HCT116 (cell line): ENCODE data around the gene LUC7L2. TPM values are rescaled to one million over a fixed set of nuclear protein-coding genes. Genes with fewer than 3 reads are reported as not detected.
"Not testable (repeated sequence)": the region's sequence is repeated elsewhere in the genome, so short reads cannot be mapped to it uniquely, and the experiment has no call there.

Source experiments
- ATAC-seq: fragments of 200-7000 bp; cut with Tn5 transposase; 2 replicates; pipeline ENCODE4 v1.9.1; 2020; ENCODE audit warnings: mild to moderate bottlenecking, moderate library complexity
- BruUV-seq: library from RNA; stranded (reverse); fragments of 400-500 nt; replicated peaks from 2 replicates; lab custom pipeline; 2021; lab: Mats Ljungman, UMichigan
- CTCF ChIA-PET: fragments of 300-600 bp; sonication (Branson Sonifier 250); formaldehyde crosslinking; loops from one replicate; lab custom pipeline; 2021; ENCODE audit warnings: antibody characterized with exemption; lab: Charles Lee
- POLR2A ChIA-PET: fragments of 300-600, 350-600 bp; sonication (Branson Sonifier 250); formaldehyde crosslinking; loops from one replicate; lab custom pipeline; 2021; ENCODE audit warnings: antibody characterized with exemption; lab: Charles Lee
- RAD21 ChIA-PET, 2 experiments: fragments of 300-600 bp; sonication (Branson Sonifier 250); formaldehyde crosslinking; loops; one replicate each; lab custom pipeline; 2023; ENCODE audit warnings: low total read pairs in 2 of 2; ENCODE audit not compliant: uncharacterized antibody in 2 of 2, unreplicated experiment in 2 of 2, low non-redundant PET in 1 of 2; lab: Charles Lee
- DNase-seq: peaks from one replicate; pipeline ENCODE4 v3.0.0-alpha.2; 2010; ENCODE audit warnings: low read depth, low spot score
- H2AFZ ChIP-seq: fragments of 200-600 bp; shearing (Covaris generic), sonication (generic); 2 replicates; pipeline ENCODE4 v1.6.1; 2017; ENCODE audit warnings: low read depth, mixed run types, mixed read lengths, antibody characterized with exemption, low read length; ENCODE audit not compliant: poor library complexity, severe bottlenecking
- H3K27ac ChIP-seq: 2 replicates; pipeline ENCODE4 v1.5.1; 2012; ENCODE audit warnings: low read depth, low read length
- H3K27me3 ChIP-seq: fragments of 200-600 bp; sonication (generic); 2 replicates; pipeline ENCODE4 v1.6.1; 2016; ENCODE audit warnings: mixed run types, low read length, mixed read lengths; ENCODE audit not compliant: insufficient read depth
- H3K36me3 ChIP-seq, 2 experiments: fragments of 200-500 bp in 1 of 2; fragments of 200-600 bp in 1 of 2; sonication (Bioruptor generic) in 1 of 2; sonication (generic) in 1 of 2; 2 replicates each; pipeline versions ENCODE4 v1.5.1 to v1.6.1; 2014 to 2016; ENCODE audit warnings: low read length in 2 of 2, inconsistent platforms in 1 of 2, mixed read lengths in 1 of 2, mixed run types in 1 of 2; ENCODE audit not compliant: insufficient read depth in 2 of 2, control insufficient read depth in 1 of 2
- H3K4me1 ChIP-seq, 2 experiments: fragments of 200-600 bp in 1 of 2; sonication (generic) in 1 of 2; 2 replicates each; pipeline versions ENCODE4 v1.5.1 to v1.6.1; 2012 to 2017; ENCODE audit warnings: low read length in 2 of 2, inconsistent platforms in 1 of 2, mild to moderate bottlenecking in 1 of 2, mixed read lengths in 1 of 2, mixed run types in 1 of 2, moderate library complexity in 1 of 2; ENCODE audit not compliant: insufficient read depth in 2 of 2, control insufficient read depth in 1 of 2
- H3K4me2 ChIP-seq: fragments of 200-600 bp; sonication (generic); 2 replicates; pipeline ENCODE4 v1.6.1; 2017; ENCODE audit warnings: mixed run types, low read length, mixed read lengths
- H3K4me3 ChIP-seq, 2 experiments: fragments of 200-600 bp in 1 of 2; sonication (generic) in 1 of 2; replicated peaks in 1 of 2; 2 replicates each; pipeline ENCODE4 v1.5.1; 2011 to 2016; ENCODE audit warnings: low read length in 2 of 2, control low read depth in 1 of 2, low read depth in 1 of 2, mild to moderate bottlenecking in 1 of 2, mixed read lengths in 1 of 2, mixed run types in 1 of 2
- H3K79me2 ChIP-seq: fragments of 200-600 bp; sonication (generic); 2 replicates; pipeline ENCODE4 v1.6.1; 2017; ENCODE audit warnings: mild to moderate bottlenecking, mixed run types, low read length, moderate library complexity, mixed read lengths; ENCODE audit not compliant: insufficient read depth
- H3K9ac ChIP-seq: fragments of 200-600 bp; sonication (generic); 2 replicates; pipeline ENCODE4 v1.6.1; 2016; ENCODE audit warnings: low read length, mixed read lengths
- H3K9me2 ChIP-seq: fragments of 200-600 bp; sonication (generic), shearing (Covaris generic); 2 replicates; pipeline ENCODE4 v1.6.1; 2017; ENCODE audit warnings: mixed run types, mild to moderate bottlenecking, moderate library complexity; ENCODE audit not compliant: insufficient read depth
- H3K9me3 ChIP-seq, 2 experiments: fragments of 200-500 bp in 1 of 2; fragments of 200-600 bp in 1 of 2; sonication (Bioruptor generic) in 1 of 2; sonication (generic) in 1 of 2; 2 replicates each; pipeline ENCODE4 v1.6.1; 2014 to 2017; ENCODE audit warnings: low read length in 2 of 2, mixed read lengths in 2 of 2, inconsistent platforms in 1 of 2, low read depth in 1 of 2, mild to moderate bottlenecking in 1 of 2, mixed run types in 1 of 2, moderate library complexity in 1 of 2; ENCODE audit not compliant: control insufficient read depth in 1 of 2, insufficient read depth in 1 of 2
- H4K20me1 ChIP-seq: fragments of 200-600 bp; sonication (generic), shearing (Covaris generic); 2 replicates; pipeline ENCODE4 v1.6.1; 2017; ENCODE audit warnings: mixed run types, mild to moderate bottlenecking, moderate library complexity; ENCODE audit not compliant: insufficient read depth
- CBX3 ChIP-seq: IDR thresholded peaks from 2 replicates; pipeline ENCODE4 v1.6.1; 2012; ENCODE audit warnings: low read depth
- CEBPB ChIP-seq: IDR thresholded peaks from 2 replicates; pipeline ENCODE4 v1.6.1; 2012; ENCODE audit warnings: low read depth
- EGR1 ChIP-seq: IDR thresholded peaks from 2 replicates; pipeline ENCODE4 v1.6.1; 2012; ENCODE audit warnings: low read depth
- ELF1 ChIP-seq: IDR thresholded peaks from 2 replicates; pipeline ENCODE4 v1.6.1; 2012; ENCODE audit warnings: low read depth, borderline replicate concordance
- FOSL1 ChIP-seq: IDR thresholded peaks from 2 replicates; pipeline ENCODE4 v1.6.1; 2012; ENCODE audit warnings: low read depth
- JUND ChIP-seq: IDR thresholded peaks from 2 replicates; pipeline ENCODE4 v1.6.1; 2012
- POLR2A ChIP-seq: IDR thresholded peaks from 2 replicates; pipeline ENCODE4 v1.7.0; 2011; ENCODE audit warnings: borderline replicate concordance; ENCODE audit not compliant: insufficient read depth, insufficient read length; ENCODE audit errors: extremely low read depth
- SIN3A ChIP-seq: IDR thresholded peaks from 2 replicates; pipeline ENCODE4 v1.6.1; 2012; ENCODE audit warnings: low read depth
- SRF ChIP-seq: IDR thresholded peaks from 2 replicates; pipeline ENCODE4 v1.6.1; 2012; ENCODE audit warnings: low read depth
- TCF7L2 ChIP-seq: IDR thresholded peaks from 2 replicates; pipeline ENCODE4 v1.7.0; 2011; ENCODE audit warnings: borderline replicate concordance, inconsistent platforms; ENCODE audit not compliant: insufficient read depth, insufficient read length; ENCODE audit errors: extremely low read depth
- YY1 ChIP-seq: IDR thresholded peaks from 2 replicates; pipeline ENCODE4 v1.6.1; 2011; ENCODE audit warnings: low read length, low read depth, moderate library complexity, mild to moderate bottlenecking; ENCODE audit not compliant: insufficient replicate concordance; ENCODE audit errors: extremely low read depth
- ZFX ChIP-seq: fragments of 450-650 bp; IDR thresholded peaks from 2 replicates; pipeline ENCODE4 v1.6.1; 2017
- ZNF274 ChIP-seq: fragments of 200-500 bp; sonication (Bioruptor generic); IDR thresholded peaks from 2 replicates; pipeline ENCODE4 v1.6.1; 2014; ENCODE audit warnings: mild to moderate bottlenecking, low read depth, low read length, inconsistent platforms
- intact Hi-C: fragments of 100-400 bp; cut with micrococcal nuclease; formaldehyde crosslinking; loops from 2 replicates; pipeline ENCODE4 v1.10.0; 2022
- total RNA-seq: library from RNA; stranded (reverse); gene quantifications from one replicate; pipeline ENCODE4 v1.2.1, GENCODE V29; 2021; ENCODE audit not compliant: unreplicated experiment
- TF ChIP-seq, protein P1 (sequence below): IDR thresholded peaks from 2 replicates; pipeline ENCODE4 v1.6.1; 2012
- TF ChIP-seq, protein P2 (sequence below): IDR thresholded peaks from 2 replicates; pipeline ENCODE4 v1.6.1; 2012

Gene LUC7L2
- total RNA-seq, 1 experiment from 2014 or later: 98.8 TPM

DNA sequence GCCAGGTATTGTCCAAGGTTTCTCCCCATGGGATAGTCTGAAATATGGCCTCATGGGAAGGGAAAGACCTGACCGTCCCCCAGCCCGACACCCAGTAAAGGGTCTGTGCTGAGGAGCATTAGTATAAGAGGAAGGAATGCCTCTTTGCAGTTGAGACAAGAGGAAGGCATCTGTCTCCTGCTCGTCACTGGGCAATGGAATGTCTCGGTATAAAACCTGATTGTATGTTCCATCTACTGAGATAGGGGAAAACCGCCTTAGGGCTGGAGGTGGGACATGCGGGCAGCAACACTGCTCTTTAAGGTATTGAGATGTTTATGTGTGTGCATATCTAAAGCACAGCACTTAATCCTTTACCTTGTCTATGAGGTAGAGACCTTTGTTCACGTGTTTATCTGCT lies 108.0 kb downstream of the LUC7L2 start:
- BruUV-seq, H3K36me3 ChIP-seq, H4K20me1 ChIP-seq, intact Hi-C loops, H3K4me2 ChIP-seq, H3K9ac ChIP-seq, RAD21 ChIA-PET, CTCF ChIA-PET, H3K4me1 ChIP-seq, H3K4me3 ChIP-seq, H3K27me3 ChIP-seq, POLR2A ChIA-PET, H3K9me2 ChIP-seq, ATAC-seq, H3K79me2 ChIP-seq, H3K27ac ChIP-seq, H2AFZ ChIP-seq, DNase-seq, H3K9me3 ChIP-seq: not testable (repeated sequence)

DNA sequence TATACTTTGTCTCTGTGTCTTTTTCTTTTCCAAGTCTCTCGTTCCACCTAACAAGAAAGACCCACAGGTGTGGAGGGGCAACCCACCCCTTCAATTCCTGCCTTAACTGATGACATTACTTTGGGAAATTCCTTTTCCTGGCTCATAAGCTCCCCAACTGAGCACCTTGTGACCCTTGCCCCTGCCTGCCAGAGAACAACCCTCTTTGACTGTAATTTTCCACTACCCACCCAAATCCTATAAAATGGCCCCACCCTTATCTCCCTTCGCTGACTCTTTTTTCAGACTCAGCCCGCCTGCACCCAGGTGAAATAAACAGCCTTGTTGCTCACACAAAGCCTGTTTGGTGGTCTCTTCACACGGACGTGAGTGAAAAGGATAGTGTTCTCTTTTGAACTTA lies 108.6 kb downstream of the LUC7L2 start:
- POLR2A ChIA-PET, RAD21 ChIA-PET: not testable (repeated sequence)

GRCh38 chr7:139471740-139472353 lies 112.2 kb downstream of the LUC7L2 start:
- H3K9me2 ChIP-seq: no peaks in the 10 kb centered on the region
- H3K79me2 ChIP-seq: no peaks in the 10 kb centered on the region
- intact Hi-C loops: no loop called here
- H3K27ac ChIP-seq: no peak overlapping the region
- no peaks in the 10 kb centered on the region for H3K9me3 ChIP-seq
- no peak overlapping the region for H3K4me3 ChIP-seq
- H3K4me1 ChIP-seq: peaks cover 6 to 8% of the 10 kb centered on the region in 2 experiments; a peak in 3 of 4 replicates
- peak overlapping the region; percentile 45 for H3K4me2 ChIP-seq
- TF ChIP-seq EGR1: no peak
- TF ChIP-seq POLR2A: no peak
- no peak for TF ChIP-seq ZNF274
- TF ChIP-seq CBX3: no peak
- TF ChIP-seq ZFX: no peak
- TF ChIP-seq TCF7L2: no peak
- TF ChIP-seq ELF1: no peak
- TF ChIP-seq SRF: no peak
- TF ChIP-seq, protein P1, sequence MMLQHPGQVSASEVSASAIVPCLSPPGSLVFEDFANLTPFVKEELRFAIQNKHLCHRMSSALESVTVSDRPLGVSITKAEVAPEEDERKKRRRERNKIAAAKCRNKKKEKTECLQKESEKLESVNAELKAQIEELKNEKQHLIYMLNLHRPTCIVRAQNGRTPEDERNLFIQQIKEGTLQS: no peak
- TF ChIP-seq FOSL1: no peak
- TF ChIP-seq SIN3A: no peak
- TF ChIP-seq YY1: no peak
- TF ChIP-seq CEBPB: no peak
- TF ChIP-seq JUND: no peak
- TF ChIP-seq, protein P2, sequence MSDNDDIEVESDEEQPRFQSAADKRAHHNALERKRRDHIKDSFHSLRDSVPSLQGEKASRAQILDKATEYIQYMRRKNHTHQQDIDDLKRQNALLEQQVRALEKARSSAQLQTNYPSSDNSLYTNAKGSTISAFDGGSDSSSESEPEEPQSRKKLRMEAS: no peak
- no peak overlapping the region for H2AFZ ChIP-seq
- POLR2A ChIA-PET: no interaction called here
- H3K9ac ChIP-seq: no peak overlapping the region
- CTCF ChIA-PET: no interaction called here
- no peaks in the 10 kb centered on the region for H4K20me1 ChIP-seq
- no peak for DNase-seq
- RAD21 ChIA-PET: no interaction called here
- H3K27me3 ChIP-seq: no peaks in the 10 kb centered on the region
- no peaks in the 10 kb centered on the region for H3K36me3 ChIP-seq
- ATAC-seq: peak; percentile 36; the same call in 1 of the 2 replicates
- no TSS peak for BruUV-seq

More for the DNA sequence above, 108.6 kb downstream of the LUC7L2 start:
- H3K4me3 ChIP-seq, H4K20me1 ChIP-seq, H3K9ac ChIP-seq, H3K36me3 ChIP-seq, H2AFZ ChIP-seq, H3K9me3 ChIP-seq, H3K4me1 ChIP-seq, H3K9me2 ChIP-seq, H3K79me2 ChIP-seq, ATAC-seq, DNase-seq, BruUV-seq, intact Hi-C loops, H3K27me3 ChIP-seq, CTCF ChIA-PET, H3K4me2 ChIP-seq, H3K27ac ChIP-seq: not testable (repeated sequence)
